HepG2 (cell line): ENCODE measurements around the gene HDAC4.

ENCODE experiments used
- CREM ChIP-seq, 2 experiments: sonication (generic) in 1 of 2; formaldehyde crosslinking in 1 of 2; IDR thresholded peaks; 2 replicates each; pipeline versions ENCODE4 v1.4.0 to v1.6.1; 2016 to 2020; ENCODE audit warnings: antibody characterized with exemption in 1 of 2, mild to moderate bottlenecking in 1 of 2, missing genetic modification reagents in 1 of 2
- EZH2 ChIP-seq: conservative IDR thresholded peaks from 2 replicates; pipeline ENCODE4 v1.6.1; 2012; ENCODE audit warnings: mild to moderate bottlenecking, low read depth, low read length, moderate library complexity
- POLR2A ChIP-seq, 2 experiments: IDR thresholded peaks; 2 replicates each; pipeline ENCODE4 v1.6.1; 2011; ENCODE audit warnings: low read depth in 2 of 2, low read length in 2 of 2, mild to moderate bottlenecking in 1 of 2, moderate library complexity in 1 of 2; ENCODE audit not compliant: insufficient read depth in 1 of 2
- POLR2AphosphoS5 ChIP-seq: IDR thresholded peaks from 2 replicates; pipeline ENCODE4 v1.6.1; 2012; ENCODE audit warnings: low read depth, low read length
- PRPF4 ChIP-seq: fragments of 200-400 bp; formaldehyde crosslinking; IDR thresholded peaks from 2 replicates; pipeline ENCODE4 v1.6.1; 2016; ENCODE audit warnings: low read length, low read depth; ENCODE audit not compliant: poor library complexity, severe bottlenecking
- XRCC5 ChIP-seq: fragments of 200-400 bp; formaldehyde crosslinking; optimal IDR thresholded peaks from 2 replicates; pipeline ENCODE3; 2017; ENCODE audit warnings: mild to moderate bottlenecking, low read length
- ZNF780A ChIP-seq: sonication (generic); formaldehyde crosslinking; IDR thresholded peaks from 2 replicates; pipeline ENCODE4 v1.8.0; 2022; ENCODE audit warnings: mild to moderate bottlenecking, missing genetic modification reagents, moderate library complexity

DNA sequence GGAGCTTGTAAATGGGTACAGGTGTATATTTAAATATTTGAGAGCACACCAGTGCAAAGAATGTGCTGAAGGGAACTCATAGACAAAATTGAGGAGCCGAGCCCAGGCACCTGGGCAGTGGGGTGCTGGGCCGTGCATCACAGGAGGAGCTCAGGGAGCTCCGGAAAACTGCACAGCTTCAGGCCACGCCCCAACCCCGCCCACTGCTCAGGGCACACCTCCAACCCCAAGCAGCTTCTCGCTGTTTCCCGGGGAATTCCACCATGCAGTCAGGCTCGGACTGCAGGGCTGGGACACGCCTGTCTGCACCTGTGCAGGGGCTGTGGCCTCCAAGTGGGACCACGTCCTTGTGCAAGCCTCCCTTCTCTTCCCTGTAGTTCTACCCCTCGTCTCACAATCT is 243.0 kb downstream of the HDAC4 start:
- TF ChIP-seq EZH2 (no peak), PRPF4 (no peak), POLR2AphosphoS5 (no peak), POLR2A (IDR thresholded peaks at IDR 0.05; ENCODE audit: insufficient read depth in 1 of 2, low read depth in 2 of 2, low read length in 2 of 2) (no peak), CREM (IDR thresholded peaks at IDR 0.05) (no peak), CREM (CRISPR knock-in tag; IDR thresholded peaks at IDR 0.05) (no peak), ZNF780A (CRISPR knock-in tag) (no peak), XRCC5 (no peak)
